Adrenal gland (tissue), 12 donors: ENCODE results near the gene NMT1. TPM values are rescaled to one million over a fixed set of nuclear protein-coding genes. Genes with fewer than 3 reads are reported as not detected.

Experiments used
- DNase-seq, 7 donors: peaks; one replicate each; pipeline ENCODE4 v3.0.0-alpha.2; 2019 to 2020
- H3K27ac ChIP-seq, 5 donors: fragments of 200-600 bp; sonication (generic) in 4 of 5; 1 replicate in 3 of 5; 2 replicates in 2 of 5; pipeline versions ENCODE4 v1.5.1 to v1.8.0; 2016 to 2020; ENCODE audit warnings: mild to moderate bottlenecking in 1 of 5
- H3K27me3 ChIP-seq: fragments of 200-600 bp; 2 replicates; pipeline ENCODE4 v1.8.0; 2021
- H3K36me3 ChIP-seq, 2 donors: fragments of 200-600 bp; replicated peaks in 1 of 2; 1 replicate in 1 of 2; 2 replicates in 1 of 2; pipeline versions ENCODE4 v1.5.1 to v1.8.0; 2018 to 2022
- H3K4me1 ChIP-seq, 2 donors: fragments of 200-600 bp; replicated peaks in 1 of 2; 1 replicate in 1 of 2; 2 replicates in 1 of 2; pipeline versions ENCODE4 v1.5.1 to v1.8.0; 2018 to 2021
- H3K4me3 ChIP-seq, 4 donors: fragments of 200-600 bp; sonication (generic) in 3 of 4; one replicate each; pipeline ENCODE4 v1.5.1; 2016 to 2018
- H3K9me3 ChIP-seq, 3 donors: fragments of 200-600 bp; sonication (generic) in 1 of 3; replicated peaks in 1 of 3; 1 replicate in 2 of 3; 2 replicates in 1 of 3; pipeline versions ENCODE4 v1.5.1 to v1.8.0; 2016 to 2021
- POLR2A ChIP-seq, 2 donors: fragments of 450-650 bp; IDR thresholded peaks; one replicate each; pipeline ENCODE4 v1.6.1; 2017; ENCODE audit warnings: antibody characterized with exemption in 2 of 2, mild to moderate bottlenecking in 2 of 2, moderate library complexity in 1 of 2
- WGBS, 4 donors: extraction: QIAGEN DNeasy Blood & Tissue Kit in 2 of 4; methylation state at CpG; one replicate each; pipeline versions ENCODE4 v1.1.5 to v1.1.7; 2013 to 2017; 5-methylcytosine and 5-hydroxymethylcytosine counted together
- intact Hi-C, 2 donors: fragments of 100-400 bp; cut with DNase I; formaldehyde crosslinking; loops; one replicate each; pipeline versions ENCODE4 v1.14.1 to v1.15.0; 2022 to 2023
- polyA plus RNA-seq, 3 donors: library from polyadenylated mRNA; stranded (reverse); fragments of 200-250 nt in 2 of 3; fragments of 350-450 nt in 1 of 3; fragmentation: Illumina TruSeq in 1 of 3; extraction: RNeasy Lipid Tissue Mini Kit (QIAGEN cat#74804) in 1 of 3; gene quantifications; one replicate each; pipeline ENCODE4 v1.2.3, GENCODE V29; 2013 to 2014
- total RNA-seq, 9 donors: library from RNA; depleted of rRNA in 4 of 9; stranded (reverse); fragments of >200 nt in 4 of 9; fragments of 120-200 nt in 1 of 9; fragmentation: NEBNext Ultra II Directional in 1 of 9; extraction: Animal tissue kit (Norgen Biotek cat#: 25700) in 1 of 9; gene quantifications; one replicate each; pipeline versions ENCODE4 v1.1.0 to v1.2.4, GENCODE V29; 2013 to 2023
- TF ChIP-seq, protein P1 (sequence below), 6 experiments: fragments of 450-650 bp in 4 of 6; fragments of 200-600 bp in 2 of 6; sonication (generic) in 1 of 6; IDR thresholded peaks; 1 replicate in 5 of 6; 2 replicates in 1 of 6; pipeline versions ENCODE4 v1.5.1 to v1.8.0; 2016 to 2021; ENCODE audit warnings: antibody characterized with exemption in 6 of 6, mild to moderate bottlenecking in 2 of 6, moderate library complexity in 1 of 6
- donor health status: healthy with polysubstance abuse.
- donor health status: Bipolar disorder and iron deficiency.
- donor health status: DM: yes; HTN: yes; CAD: no.
- donor health status: DM: no; HTN: no; CAD: no.
- donor health status: DM: no; HTN: no; CAD: no.
- donor health status: DM: yes; HTN: yes; CAD: no.

The NMT1 gene
- total and polyA plus RNA-seq, 12 donors: 85.9 to 174 (median 136) TPM

- Histone ChIP-seq H3K36me3 (no peaks in the 10 kb centered on the region), H3K27ac (peak overlapping the region; percentile 86 to 99 (median 96)), H3K27me3 (no peaks in the 10 kb centered on the region), H3K9me3 (no peaks in the 10 kb centered on the region), H3K4me1 (peaks cover 35 to 42% of the 10 kb centered on the region in 2 donors), H3K4me3 (peak overlapping the region in 1 of 4 donors; percentile 60)
- 40 to 55% (median 48%) methylated on average over 4 of the region's 4 CpGs for WGBS, 4 donors
- intact Hi-C loops: no loop called here
- no peak for DNase-seq
- TF ChIP-seq, protein P1, sequence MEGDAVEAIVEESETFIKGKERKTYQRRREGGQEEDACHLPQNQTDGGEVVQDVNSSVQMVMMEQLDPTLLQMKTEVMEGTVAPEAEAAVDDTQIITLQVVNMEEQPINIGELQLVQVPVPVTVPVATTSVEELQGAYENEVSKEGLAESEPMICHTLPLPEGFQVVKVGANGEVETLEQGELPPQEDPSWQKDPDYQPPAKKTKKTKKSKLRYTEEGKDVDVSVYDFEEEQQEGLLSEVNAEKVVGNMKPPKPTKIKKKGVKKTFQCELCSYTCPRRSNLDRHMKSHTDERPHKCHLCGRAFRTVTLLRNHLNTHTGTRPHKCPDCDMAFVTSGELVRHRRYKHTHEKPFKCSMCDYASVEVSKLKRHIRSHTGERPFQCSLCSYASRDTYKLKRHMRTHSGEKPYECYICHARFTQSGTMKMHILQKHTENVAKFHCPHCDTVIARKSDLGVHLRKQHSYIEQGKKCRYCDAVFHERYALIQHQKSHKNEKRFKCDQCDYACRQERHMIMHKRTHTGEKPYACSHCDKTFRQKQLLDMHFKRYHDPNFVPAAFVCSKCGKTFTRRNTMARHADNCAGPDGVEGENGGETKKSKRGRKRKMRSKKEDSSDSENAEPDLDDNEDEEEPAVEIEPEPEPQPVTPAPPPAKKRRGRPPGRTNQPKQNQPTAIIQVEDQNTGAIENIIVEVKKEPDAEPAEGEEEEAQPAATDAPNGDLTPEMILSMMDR (IDR thresholded peaks at IDR 0.05): no peak
Measured at GRCh38 chr17:45146592-45146889, 85.4 kb downstream of the NMT1 start.

- H3K9me3 ChIP-seq: no peaks in the 10 kb centered on the region
- no peaks in the 10 kb centered on the region for H3K27me3 ChIP-seq
- peak overlapping the region; percentile 86 to 99 (median 96) for H3K27ac ChIP-seq
- 5 to 11% (median 6%) methylated on average over 9 to 29 of the region's 29 CpGs for WGBS, 4 donors
- peak overlapping the region in 3 of 4 donors; percentile 26 to 63 (median 60) for H3K4me3 ChIP-seq
- peaks cover 40 to 47% of the 10 kb centered on the region in 2 donors for H3K4me1 ChIP-seq
- intact Hi-C loops: no loop called here
- TF ChIP-seq, protein P1 (IDR thresholded peaks at IDR 0.05): no peak
- peak in 1 of 2 donors; percentile 67 for TF ChIP-seq POLR2A (IDR thresholded peaks at IDR 0.05)
- peak; percentile 72 to 92 (median 90) for DNase-seq
- no peaks in the 10 kb centered on the region for H3K36me3 ChIP-seq
Measured at GRCh38 chr17:45146890-45147580, 85.9 kb downstream of the NMT1 start.

GRCh38 chr17:45147581-45148182 lies 86.6 kb downstream of the NMT1 start:
- Histone ChIP-seq H3K27ac (peak overlapping the region; percentile 86 to 99 (median 96)), H3K36me3 (no peaks in the 10 kb centered on the region), H3K4me3 (peak overlapping the region in 3 of 4 donors; percentile 26 to 63 (median 60)), H3K9me3 (no peaks in the 10 kb centered on the region), H3K4me1 (peaks cover 41 to 54% of the 10 kb centered on the region in 2 donors), H3K27me3 (no peaks in the 10 kb centered on the region)
- TF ChIP-seq, protein P1 (IDR thresholded peaks at IDR 0.05): no peak
- TF ChIP-seq POLR2A (IDR thresholded peaks at IDR 0.05): peak; percentile 21 to 53
- 0% methylated on average over 33 to 38 of the region's 38 CpGs for WGBS, 4 donors
- intact Hi-C loops: no loop called here
- DNase-seq: peak; percentile 83 to 91 (median 84)

GRCh38 chr17:45148183-45149036 lies 87.3 kb downstream of the NMT1 start, which contains the start of gene HEXIM1:
Gene HEXIM1 (plus strand): TSS chr17:45148475. CDS start chr17:45149191, 716 bp downstream.
- H3K9me3 ChIP-seq: no peaks in the 10 kb centered on the region
- intact Hi-C loops: no loop called here
- no peaks in the 10 kb centered on the region for H3K36me3 ChIP-seq
- peak within 1 kb of the TSS; percentile 69 to 97 (median 86) for H3K4me3 ChIP-seq
- DNase-seq: peak; percentile 98 to 100 (median 99)
- no peaks in the 10 kb centered on the region for H3K27me3 ChIP-seq
- 0 to 1% (median 0%) methylated on average over 41 to 58 of the region's 58 CpGs for WGBS, 4 donors
- peak within 1 kb of the TSS; percentile 95 to 99 (median 96) for H3K27ac ChIP-seq
- TF ChIP-seq POLR2A (IDR thresholded peaks at IDR 0.05): peak; percentile 99 to 100
- TF ChIP-seq, protein P1 (IDR thresholded peaks at IDR 0.05): peak in 2 of 6 experiments; percentile 9 to 18
- peaks cover 39 to 52% of the 10 kb centered on the region in 2 donors for H3K4me1 ChIP-seq
